GM12874 (cell line): Measurements from ENCODE around the gene NARS2.

Experiments used
- TF ChIP-seq, protein P1 (sequence below): IDR thresholded peaks from 2 replicates; pipeline ENCODE4 v1.5.1; 2011; ENCODE audit warnings: low read depth, mild to moderate bottlenecking, control low read depth, low read length, moderate library complexity; ENCODE audit not compliant: insufficient read depth

Gene NARS2

DNA sequence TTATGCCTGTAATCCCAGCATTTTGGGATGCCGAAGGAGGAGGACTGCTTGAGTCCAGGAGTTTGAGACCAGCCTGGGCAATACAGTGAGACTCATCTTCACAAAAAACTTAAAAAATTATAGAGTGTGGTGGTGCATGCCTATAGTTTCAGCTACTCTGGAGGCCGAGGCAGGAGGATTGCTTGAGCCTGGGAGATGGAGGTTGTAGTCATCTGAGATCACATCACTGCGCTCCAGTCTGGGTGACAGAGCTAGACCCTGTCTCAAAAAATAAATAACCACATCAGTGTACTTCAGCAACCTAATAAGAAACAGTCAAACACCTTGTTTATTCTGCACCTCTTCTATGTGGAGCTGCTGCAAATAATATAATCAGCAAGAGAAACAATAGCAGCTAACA lies 1.4 kb downstream of the NARS2 start:
- TF ChIP-seq, protein P1, sequence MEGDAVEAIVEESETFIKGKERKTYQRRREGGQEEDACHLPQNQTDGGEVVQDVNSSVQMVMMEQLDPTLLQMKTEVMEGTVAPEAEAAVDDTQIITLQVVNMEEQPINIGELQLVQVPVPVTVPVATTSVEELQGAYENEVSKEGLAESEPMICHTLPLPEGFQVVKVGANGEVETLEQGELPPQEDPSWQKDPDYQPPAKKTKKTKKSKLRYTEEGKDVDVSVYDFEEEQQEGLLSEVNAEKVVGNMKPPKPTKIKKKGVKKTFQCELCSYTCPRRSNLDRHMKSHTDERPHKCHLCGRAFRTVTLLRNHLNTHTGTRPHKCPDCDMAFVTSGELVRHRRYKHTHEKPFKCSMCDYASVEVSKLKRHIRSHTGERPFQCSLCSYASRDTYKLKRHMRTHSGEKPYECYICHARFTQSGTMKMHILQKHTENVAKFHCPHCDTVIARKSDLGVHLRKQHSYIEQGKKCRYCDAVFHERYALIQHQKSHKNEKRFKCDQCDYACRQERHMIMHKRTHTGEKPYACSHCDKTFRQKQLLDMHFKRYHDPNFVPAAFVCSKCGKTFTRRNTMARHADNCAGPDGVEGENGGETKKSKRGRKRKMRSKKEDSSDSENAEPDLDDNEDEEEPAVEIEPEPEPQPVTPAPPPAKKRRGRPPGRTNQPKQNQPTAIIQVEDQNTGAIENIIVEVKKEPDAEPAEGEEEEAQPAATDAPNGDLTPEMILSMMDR = no peak

DNA sequence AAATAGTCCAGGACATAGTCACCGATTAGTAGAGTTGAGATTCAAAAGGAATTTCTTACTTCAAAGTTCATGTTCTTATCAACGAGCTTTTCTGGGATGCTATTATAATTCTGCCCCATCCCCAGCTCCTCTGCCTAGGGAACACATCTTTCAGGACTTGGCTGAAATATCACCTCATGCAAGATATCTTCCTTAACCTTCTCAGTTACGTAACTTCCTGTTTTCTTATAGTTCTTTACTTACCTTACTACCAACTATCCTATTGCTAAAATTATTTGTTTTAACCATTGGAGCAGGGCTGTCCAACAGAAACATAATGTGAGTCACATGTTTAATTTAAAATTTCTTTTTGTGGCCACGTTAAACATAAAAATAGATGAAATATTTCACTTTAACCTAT lies 2.3 kb downstream of the NARS2 start:
- TF ChIP-seq, protein P1 = no peak

DNA sequence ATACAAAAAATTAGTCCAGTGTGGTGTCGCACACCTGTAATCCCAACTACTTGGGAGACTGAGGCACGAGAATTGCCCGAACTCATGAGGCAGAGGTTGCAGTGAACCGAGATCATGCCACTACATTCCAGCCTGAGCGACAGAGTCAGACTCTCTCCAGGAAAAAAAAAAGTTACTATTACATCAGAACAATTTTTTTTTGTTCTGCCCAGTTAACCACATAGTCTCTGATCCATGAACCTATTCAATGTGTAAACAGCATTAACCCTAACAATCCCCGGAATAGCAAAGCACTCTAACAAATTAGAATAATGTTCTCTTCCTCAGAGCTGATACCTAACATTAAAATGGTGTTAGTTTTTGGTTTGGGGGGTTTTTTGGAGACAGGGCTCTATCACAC lies 4.6 kb downstream of the NARS2 start:
- TF ChIP-seq, protein P1 = no peak

DNA sequence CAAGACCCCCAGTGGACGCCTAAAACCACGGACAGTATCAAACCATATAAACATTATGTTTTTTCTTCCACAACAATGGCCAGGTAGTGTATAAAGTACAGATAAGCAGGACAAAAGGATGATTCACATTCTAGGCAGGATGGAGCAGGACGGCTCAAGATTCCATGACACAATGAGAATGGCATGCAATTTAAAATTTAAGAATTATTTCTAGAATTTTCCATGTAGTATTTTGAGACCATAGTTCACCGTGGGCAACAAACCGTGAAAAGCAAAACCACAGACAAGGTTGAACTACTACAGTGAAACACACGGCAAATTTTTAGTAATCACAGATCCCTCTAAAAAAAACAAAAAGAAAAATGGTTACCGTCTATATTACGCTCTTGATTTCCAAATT lies 7.5 kb downstream of the NARS2 start:
- TF ChIP-seq, protein P1 = no peak

DNA sequence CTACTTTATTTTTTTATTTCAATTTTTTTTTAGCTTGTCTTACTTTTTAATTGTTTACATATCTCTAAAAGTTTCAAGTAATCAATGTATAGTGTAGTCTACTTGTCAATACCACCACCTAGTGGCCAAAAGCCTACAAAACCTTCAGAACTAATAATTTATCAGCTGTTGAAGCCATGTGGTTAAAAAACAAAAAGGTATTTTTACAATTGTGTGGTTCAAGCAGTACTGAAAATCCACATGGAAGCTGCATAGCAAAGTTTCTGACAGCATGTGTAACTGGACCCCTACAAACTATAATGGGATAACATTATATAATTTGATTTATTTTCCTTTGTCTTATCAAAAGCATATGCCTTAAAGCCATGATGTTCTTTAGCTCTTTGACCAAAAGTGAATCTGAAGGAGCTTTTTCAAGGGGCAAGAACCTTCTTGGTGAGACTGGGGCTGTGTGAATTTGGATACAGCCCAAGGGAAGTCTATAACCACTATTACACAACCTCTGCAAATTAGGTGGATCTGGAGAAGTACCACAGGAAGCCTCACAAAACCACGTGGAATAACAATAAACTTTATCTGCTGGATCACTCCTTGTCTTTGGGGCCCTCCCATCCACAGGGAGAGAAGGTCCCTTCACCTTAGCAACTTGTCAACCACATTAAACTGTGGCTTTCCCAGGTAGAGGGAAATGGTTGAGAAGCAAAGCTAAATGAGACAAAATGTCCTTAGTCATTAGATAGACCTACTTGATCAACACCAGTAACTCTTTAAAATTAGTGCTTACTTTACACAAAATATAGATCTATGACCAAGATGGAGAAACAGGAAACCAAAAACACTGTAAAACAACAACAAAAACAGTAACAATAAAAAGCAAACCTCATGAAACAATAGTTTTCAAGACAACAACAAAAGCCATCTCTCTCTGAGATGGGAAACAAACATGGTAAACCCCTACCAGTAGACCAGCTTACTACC lies 9.9 kb downstream of the NARS2 start:
- TF ChIP-seq, protein P1 = peak; percentile 30; the same call in 1 of the 2 replicates

DNA sequence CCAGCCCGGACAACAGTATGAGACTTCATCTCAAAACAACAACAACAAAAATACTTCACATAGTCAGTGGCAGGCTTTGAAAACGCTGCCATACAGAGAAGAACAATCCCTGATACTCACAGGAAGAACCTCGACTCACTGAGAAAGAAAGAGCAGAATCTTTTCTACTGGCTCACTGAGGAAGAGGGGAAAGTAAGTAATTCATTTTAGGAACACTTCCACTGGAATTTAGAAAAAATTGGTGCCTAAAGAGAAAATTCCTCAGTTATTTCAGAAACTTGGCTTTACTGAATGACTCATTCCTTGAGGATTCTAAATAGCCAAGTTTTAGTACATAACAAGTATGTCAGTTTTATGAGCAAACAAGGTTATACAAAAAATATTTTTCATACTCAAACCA lies 12.3 kb downstream of the NARS2 start:
- TF ChIP-seq, protein P1 = no peak

DNA sequence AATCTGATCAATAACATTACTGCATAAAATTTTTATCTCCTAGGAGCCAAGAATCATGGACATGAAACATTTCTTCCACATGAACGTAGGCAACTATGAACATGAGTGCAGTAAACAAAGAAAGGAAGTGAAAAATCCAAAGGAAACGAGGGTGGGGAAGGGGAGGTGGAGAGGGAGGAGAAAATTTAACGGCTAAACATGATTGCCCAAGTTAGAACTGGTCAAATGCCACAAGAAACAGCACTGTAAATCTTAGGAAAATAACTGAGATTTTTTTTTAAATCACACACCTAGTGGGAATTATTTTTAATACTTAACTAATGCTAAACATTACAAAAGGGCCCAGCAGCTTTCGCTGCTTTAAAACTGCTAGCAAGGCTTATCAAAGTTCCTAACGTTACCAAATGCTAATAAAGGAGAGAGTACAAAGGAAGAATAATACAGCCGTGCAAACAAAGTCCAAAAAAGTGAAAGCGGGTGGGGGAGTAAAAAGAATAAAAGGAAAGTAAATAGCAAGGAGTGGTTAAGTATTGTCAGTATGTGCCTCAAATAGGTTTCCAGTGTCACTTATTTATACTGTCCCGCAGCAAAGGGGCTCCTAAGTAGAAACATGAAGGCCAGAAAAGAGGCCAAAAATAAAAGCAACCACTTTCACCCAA lies 13.7 kb downstream of the NARS2 start:
- TF ChIP-seq, protein P1 = no peak
